GM18499 (cell line): ENCODE measurements around the gene TNFAIP8L1.
"Not testable (repeated sequence)": the region's sequence is repeated elsewhere in the genome, so short reads cannot be mapped to it uniquely, and the experiment has no call there.

Experiments
- ATAC-seq: cut with Tn5 transposase; IDR thresholded peaks from one replicate; pipeline ENCODE4 v1.9.1; 2021; ENCODE audit warnings: moderate number of reproducible peaks; ENCODE audit not compliant: insufficient read depth, unreplicated experiment

TNFAIP8L1 gene

GRCh38 chr19:4638828-4639530, at the start of gene TNFAIP8L1:
TSS of gene TNFAIP8L1 (plus strand) at chr19:4639516. CDS start at chr19:4651870, 12,354 bp downstream.
- peak; percentile 58 for ATAC-seq

- no peak for ATAC-seq
Observed at GRCh38 chr19:4589579-4590410, 49.5 kb upstream of the TNFAIP8L1 start.

GRCh38 chr19:4590559-4590958, 48.8 kb upstream of the TNFAIP8L1 start:
- ATAC-seq, result no peak

- ATAC-seq, result no peak
Observed at GRCh38 chr19:4591320-4591719, 48.0 kb upstream of the TNFAIP8L1 start.

- no peak for ATAC-seq
Observed at GRCh38 chr19:4592445-4592844, 46.9 kb upstream of the TNFAIP8L1 start.

GRCh38 chr19:4593409-4593851, 45.9 kb upstream of the TNFAIP8L1 start:
- no peak for ATAC-seq

- no peak for ATAC-seq
Observed at GRCh38 chr19:4594201-4594600, 45.1 kb upstream of the TNFAIP8L1 start.

GRCh38 chr19:4595158-4595557, 44.2 kb upstream of the TNFAIP8L1 start:
- ATAC-seq, result not testable (repeated sequence)

- ATAC-seq, result no peak
Observed at GRCh38 chr19:4596033-4596904, 43.0 kb upstream of the TNFAIP8L1 start.

- ATAC-seq, result no peak
Observed at GRCh38 chr19:4597278-4597974, 41.9 kb upstream of the TNFAIP8L1 start.

GRCh38 chr19:4597975-4598671, 41.2 kb upstream of the TNFAIP8L1 start:
- ATAC-seq, result no peak

GRCh38 chr19:4598712-4599111, 40.6 kb upstream of the TNFAIP8L1 start:
- no peak for ATAC-seq

- ATAC-seq, result no peak
Observed at GRCh38 chr19:4600082-4600481, 39.2 kb upstream of the TNFAIP8L1 start.

GRCh38 chr19:4600893-4601292, 38.4 kb upstream of the TNFAIP8L1 start:
- no peak for ATAC-seq

- no peak for ATAC-seq
Observed at GRCh38 chr19:4602173-4602788, 37.0 kb upstream of the TNFAIP8L1 start.

- ATAC-seq, result no peak
Observed at GRCh38 chr19:4602915-4603314, 36.4 kb upstream of the TNFAIP8L1 start.

GRCh38 chr19:4604912-4605311, 34.4 kb upstream of the TNFAIP8L1 start:
- ATAC-seq, result no peak

- ATAC-seq, result no peak
Observed at GRCh38 chr19:4606181-4606580, 33.1 kb upstream of the TNFAIP8L1 start.
